ENCODE results near the gene CBFB.

Gene CBFB

DNA sequence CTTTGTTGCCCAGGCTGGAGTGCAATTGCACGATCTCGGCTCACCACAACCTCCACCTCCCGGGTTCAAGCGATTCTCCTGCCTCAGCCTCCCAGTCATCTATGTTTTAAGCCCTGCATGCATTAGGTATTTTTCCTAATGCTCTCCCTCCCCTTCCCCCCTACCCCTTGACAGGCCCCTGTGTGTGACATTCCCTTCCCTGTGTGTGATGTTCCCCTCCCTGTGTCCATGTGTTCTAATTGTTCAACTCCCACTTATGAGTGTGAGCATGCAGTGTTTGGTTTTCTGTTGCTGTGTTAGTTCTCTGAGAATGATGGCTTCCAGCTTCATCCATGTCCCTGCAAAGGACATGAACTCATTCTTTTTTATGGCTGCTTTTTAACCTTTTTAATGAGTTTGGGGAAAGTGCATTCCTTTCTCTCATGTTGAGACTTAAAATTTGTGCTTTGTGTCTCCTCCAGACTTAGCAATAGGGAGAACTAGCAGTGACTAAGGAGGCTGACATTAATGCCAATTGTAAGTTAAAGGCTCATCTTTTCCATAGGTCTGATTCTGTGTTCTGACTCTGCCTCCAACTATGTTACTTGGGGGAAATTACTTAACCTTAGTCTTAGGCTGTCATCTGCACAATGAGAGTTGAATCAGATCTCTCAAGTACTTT lies 63.1 kb downstream of the CBFB start:
- no peak for DNase-seq (ENCODE audit: low read depth in 2 of 3, low spot score in 2 of 3)

DNA sequence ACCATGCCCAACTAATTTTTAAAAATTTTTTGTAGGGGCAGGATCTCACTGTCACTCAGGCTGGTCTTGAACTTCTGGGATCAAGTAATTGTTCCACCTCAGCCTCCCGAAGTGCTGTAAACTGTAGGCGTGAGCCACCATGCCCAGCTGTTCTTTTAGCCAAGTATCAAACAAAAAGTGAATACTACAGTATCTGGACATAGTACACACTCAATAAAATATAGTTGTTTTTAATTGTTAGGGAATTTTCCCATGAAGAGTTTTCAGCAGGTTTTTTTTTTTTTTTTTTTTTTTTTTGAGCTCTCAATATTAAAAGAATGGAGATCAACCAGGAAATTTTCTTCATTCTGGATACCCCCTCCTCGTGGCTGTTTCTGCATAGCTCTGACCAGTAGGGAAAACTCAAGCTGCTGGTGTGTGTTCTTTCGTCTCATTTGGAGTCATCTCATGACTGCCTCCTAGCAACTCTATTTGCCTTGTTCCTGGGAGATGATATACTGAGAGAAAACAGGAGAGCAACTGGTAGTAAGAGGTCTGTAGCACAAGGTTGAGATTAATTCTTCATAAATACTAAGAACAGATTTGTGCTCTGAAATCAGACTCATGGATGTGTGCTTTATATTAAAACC lies 64.3 kb downstream of the CBFB start:
- DNase-seq (ENCODE audit: low read depth in 2 of 3, low spot score in 2 of 3) = no peak

DNA sequence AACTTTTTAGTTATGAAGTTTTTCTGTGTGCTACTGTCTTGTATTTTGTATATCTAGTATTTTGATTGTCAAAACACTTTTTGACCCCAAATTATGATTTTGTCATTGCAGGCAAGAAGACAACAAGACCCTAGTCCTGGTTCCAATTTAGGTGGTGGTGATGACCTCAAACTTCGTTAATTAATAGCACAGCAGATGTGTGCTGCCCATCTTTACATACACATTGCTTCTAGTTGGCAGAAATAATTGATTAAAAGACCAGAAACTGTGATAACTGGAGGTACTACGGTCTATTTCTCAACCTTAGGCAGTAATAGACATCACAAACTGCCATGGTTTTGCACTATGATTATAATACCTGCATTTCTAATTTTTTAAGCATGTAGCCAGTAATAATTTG lies 69.7 kb downstream of the CBFB start:
- DNase-seq (ENCODE audit: low read depth in 2 of 3, low spot score in 2 of 3) = no peak

DNA sequence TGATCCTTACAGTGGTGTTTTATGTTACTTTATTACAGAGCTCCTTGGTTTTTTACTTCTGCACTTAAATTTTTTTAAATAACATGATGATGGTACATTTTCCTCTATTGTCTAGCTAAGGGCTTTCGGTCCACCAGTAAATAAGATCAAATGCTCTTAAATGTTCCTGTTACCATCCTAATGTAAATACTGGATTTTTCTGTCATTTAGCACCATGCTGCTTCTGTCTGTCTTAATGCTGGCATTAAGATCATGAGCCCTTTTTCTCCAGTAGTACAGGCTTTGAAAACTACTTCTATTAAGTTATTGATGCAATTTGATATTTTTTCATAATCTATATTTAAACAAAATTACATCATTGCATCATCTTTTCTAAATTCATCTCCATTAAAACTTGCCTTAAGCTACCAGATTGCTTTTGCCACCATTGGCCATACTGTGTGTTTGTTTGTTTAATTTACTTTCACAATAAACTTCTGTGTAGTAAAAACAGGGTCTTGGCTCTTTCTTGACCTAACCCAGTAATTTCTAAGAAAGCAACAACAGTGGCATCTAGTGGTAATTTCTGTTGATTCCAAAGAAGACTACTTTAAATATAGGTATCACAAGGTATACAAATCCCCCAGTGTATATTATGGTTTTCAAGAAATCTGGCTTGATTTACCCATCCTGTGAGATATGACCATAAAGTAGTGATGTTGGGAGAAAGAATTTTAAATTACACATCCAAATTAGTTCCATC lies 71.8 kb downstream of the CBFB start:
- DNase-seq (ENCODE audit: low read depth in 2 of 3, low spot score in 2 of 3) = no peak

DNA sequence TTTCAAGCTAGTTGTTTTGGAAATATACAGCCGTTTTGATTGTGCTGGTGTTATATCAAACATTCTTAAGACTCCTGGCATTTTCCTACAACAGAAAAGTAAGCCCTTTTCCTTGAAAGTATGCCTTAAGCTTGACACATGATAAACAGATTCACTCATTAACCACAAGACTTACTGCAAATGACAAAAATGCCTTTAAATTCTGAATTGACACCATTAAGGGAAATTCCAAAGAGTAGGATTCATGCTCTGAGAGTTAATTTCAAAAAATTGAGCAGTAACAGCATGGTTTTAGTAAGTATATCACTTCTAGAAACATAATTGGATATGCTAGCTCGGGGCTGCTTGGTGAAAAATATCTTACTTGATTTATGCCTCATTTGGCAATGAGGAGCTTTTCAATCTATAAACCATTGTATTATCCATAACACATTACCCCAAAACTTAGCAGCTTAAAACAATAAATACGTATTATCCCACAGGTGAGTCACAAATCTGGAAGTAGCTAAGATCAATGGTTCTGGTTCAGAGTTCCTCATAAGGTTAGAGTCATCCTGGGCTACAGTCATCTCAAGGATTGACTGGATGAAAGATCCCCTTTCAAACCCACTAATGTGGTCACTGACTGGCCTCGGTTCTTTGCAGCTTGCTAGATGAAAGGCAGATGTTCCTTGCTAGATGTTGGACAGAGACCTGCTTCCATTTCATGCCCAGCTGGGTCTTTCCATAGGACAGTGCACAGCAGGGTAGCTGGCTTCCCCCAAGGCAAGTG lies 72.5 kb downstream of the CBFB start:
- no peak for DNase-seq (ENCODE audit: low read depth in 2 of 3, low spot score in 2 of 3)

DNA sequence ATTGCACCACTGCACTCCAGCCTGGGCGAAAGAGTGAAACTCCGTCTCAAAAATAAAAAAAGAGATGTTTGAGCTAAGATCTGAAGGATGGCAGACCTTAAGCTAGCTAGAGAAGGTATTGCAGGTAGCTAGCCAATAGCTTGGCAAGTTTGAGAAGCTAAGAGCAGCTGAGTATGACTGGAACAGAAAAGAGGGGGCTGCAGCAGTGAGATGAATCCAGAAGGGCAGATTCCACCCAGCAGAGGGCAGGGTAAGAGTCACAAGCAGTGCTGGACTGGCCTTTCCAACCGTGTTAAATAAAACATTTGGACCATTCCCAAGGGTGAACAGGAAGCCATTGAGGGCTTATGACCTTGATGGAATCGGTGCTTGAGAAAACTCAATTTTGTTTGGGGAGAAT lies 75.1 kb downstream of the CBFB start:
- DNase-seq (ENCODE audit: low read depth in 2 of 3, low spot score in 2 of 3) = no peak

DNA sequence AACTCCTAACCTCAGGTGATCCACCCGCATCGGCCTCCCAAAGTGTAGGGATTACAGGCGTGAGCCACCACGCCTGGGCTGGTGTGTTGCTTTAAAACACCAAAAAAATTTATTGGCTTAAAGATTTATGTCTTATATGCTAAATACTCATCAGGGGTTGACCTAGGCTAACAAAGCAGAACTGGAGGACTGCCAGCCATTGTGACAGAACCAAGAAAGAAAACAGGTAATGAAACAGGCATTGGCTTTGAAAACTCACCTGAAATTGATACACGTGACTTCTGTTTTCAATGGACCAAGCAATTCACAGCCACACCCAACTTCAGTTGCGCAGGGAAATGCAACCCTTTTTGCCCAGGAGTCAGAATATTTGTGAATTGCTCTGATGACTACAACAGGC lies 75.9 kb downstream of the CBFB start:
- DNase-seq (ENCODE audit: low read depth in 2 of 3, low spot score in 2 of 3) = no peak

DNA sequence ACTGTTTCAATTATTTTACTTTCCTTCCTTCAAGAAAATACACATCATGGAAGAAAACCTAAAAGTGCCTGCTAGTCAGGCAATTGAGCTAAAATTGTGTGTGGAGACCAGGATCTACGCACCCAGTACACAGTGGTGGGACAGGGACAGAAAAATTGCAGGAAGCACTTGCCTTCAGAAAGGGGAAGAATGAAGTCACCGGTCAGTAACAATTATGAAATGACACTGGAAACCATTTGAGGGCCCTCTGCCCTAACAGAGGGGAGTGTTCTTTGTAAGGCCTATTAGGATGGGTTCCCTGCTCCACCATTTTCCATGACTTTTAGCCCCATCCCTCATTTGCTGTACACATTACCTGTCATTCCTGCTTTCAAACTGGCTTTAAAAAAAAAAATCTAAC lies 76.3 kb downstream of the CBFB start:
- no peak for DNase-seq (ENCODE audit: low read depth in 2 of 3, low spot score in 2 of 3)

DNA sequence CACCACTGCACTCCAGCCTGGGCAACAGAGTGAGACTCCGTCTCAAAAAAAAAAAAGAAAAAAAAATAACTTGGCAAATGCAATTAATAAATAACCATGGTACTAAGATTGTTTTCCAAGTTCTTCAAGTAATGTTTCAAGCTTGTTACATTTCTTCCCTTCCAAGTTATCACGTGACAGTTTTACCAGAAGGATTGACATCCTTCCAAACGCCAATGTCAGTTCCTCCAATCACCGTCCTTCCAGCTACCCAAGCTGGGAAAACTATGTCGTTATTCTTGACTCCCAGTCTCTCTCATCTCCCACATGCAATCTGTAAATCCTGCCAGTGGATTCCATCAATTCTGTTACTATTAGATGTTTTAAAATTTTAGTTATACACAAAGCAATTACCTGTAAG lies 76.9 kb downstream of the CBFB start:
- DNase-seq (ENCODE audit: low read depth in 2 of 3, low spot score in 2 of 3) = no peak

DNA sequence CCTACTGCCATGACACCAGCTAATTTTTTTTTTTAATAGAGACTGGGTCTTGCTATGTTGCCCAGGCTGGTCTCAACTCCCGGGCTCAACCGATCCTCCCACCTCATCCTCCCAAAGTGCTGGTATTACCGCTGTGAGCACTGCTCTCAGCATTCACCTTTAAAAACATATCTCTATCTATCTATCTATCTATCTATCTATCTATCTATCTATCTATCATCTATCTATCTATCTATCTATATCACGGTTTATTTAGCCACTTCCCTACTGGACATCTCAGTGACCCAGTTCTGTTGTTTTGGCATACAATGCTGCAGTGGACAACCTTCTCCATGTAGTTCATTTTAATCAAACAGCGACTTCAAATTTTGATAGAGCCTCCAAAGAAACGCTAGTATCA lies 79.5 kb downstream of the CBFB start:
- DNase-seq (ENCODE audit: low read depth in 2 of 3, low spot score in 2 of 3) = no peak

DNA sequence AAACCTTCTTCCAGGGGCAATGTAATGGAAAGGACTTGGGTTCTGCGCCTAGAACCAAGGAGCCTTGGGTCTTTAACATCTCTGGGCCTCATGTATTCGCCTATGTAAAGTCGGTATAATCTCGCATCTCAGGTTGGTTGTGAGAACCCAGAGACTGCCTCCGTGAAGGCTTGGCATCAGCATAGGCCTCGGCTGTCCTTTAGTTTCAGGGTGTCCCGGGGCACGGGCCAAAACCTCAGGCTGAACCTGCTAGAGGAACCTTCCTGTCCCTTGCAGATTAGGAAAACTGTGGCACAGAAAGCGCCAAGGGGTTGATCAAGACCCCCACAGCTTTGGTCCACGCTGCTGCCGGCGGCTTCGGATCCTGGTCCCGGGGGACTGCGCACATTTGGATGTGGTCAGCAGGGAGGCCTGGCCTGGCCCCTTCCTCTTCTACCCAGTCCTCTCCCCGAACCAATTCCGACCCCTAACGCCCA lies 80.0 kb downstream of the CBFB start:
- no peak for DNase-seq (ENCODE audit: low read depth in 2 of 3, low spot score in 2 of 3)

DNA sequence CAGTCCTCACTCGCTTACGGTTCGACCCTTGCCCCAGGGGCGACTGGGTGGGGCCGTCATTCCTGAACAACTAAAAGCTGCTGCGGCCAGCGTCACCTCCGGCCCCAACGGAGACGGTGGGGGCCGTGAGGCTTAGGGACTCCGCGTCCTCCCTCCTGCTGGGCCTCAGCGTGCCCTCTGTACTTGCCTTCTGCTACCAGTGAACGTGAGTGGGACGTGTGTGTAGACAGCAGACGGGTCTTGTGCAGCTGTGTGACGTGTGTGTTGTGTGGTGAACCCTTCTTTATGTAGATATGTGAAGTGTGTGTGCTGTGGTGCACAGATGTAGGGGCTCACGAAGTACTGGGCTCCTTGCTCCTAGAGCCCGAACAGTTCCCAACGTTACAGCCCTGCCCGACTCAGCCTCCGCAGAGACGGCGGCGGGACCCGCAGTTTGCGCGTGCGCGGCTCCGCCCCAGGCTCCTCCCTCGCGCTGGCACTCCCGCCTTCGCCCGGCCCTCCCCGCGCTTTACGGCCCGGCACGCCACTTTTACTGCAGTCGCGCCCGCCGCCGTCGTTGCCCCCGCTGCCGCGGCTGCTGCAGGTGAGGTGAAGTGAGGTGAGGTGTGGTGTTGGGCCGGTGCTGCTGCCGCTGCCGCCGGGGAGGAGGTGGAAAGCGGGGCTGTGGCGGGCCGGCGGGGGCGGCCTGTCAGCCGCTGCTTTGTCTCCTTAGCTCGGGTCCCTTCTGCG lies 80.6 kb downstream of the CBFB start, which contains the start of gene PHAF1:
Gene PHAF1, plus strand, starts transcription at position 535 of the 729 bp plus-strand sequence. CDS start 235 bp downstream, outside the sequence.
- peak; percentile 90 to 96 (median 92) for DNase-seq (ENCODE audit: low read depth in 2 of 3, low spot score in 2 of 3)

DNA sequence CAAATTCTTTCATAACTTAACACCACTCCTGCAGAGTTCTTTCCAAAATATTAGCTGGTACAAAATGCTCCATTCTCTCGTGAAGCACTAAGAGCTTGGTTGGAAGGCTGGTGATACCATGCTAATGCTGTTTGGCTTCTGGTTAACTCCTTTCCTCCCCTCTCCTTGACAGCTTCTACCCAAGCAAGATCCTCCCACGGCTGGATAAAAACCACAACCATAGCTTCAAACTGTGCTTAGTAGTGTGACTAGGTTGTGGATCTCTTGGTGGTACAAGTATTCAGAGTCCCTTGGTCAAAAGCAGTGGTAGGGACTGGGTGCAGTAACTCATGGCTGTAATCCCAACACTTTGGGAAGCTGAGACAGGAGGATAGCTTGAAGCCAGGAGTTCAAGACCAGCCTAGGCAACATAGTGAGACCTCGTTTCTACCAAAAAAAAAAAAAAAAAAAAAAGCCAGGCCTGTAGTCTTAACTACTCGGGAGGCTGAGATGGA lies 83.0 kb downstream of the CBFB start:
- no peak for DNase-seq (ENCODE audit: low read depth in 2 of 3, low spot score in 2 of 3)

DNA sequence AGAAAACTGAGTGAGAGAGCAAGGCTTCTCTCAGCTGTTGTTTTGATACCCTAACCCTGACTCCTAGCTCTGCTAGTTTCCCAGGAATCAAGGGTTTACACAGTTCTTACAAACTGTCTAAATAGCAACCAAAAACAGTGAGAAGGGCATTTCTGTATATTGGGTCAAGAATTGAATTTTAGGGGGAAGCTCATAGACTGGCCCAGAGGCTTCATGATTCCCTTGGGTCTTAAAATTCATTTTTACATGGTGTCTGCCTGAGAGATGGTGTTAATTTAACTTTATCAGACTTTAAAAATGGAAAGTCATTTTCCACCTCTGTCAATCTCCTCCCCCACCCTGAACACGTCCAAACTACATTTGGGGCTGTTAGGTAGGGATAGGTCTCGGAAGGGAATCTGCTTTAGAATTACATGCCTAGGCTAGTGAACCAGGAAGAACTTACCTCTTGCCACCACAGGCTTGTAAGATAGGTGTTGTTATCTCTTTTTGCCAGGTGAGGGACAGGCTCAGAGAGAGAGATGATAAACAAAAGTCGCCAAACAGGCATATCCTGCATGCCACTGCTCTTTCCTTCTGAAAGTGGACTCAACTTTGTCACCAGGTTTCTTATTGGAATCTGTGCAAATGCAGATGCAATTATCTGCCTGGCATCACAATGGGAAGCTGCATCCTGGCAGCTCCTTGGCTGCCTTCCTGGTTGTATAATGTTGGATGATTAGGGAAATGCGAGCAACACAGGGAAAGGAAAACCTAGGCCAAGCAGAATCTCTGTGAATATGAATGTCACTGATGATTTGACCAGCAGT lies 83.8 kb downstream of the CBFB start:
- no peak for DNase-seq (ENCODE audit: low read depth in 2 of 3, low spot score in 2 of 3)

DNA sequence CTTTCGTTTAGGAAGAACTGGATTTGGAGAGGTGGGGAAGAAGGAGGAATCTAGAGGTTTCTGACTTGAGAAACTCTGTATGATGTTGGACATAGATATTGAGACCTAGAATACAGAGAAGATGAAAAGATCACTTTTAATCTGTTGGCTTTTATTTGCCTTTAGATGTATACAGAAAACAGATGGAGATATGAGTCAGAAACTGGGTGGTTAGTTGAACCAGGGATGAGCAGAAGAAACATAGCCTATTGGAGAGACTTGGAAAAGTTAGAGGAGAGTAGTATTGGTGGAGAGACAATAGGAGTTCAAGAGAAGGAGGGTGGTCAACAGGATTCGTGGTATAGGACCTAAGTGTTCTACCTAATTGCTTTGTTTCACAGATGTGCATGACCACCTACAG lies 85.8 kb downstream of the CBFB start:
- DNase-seq (ENCODE audit: low read depth in 2 of 3, low spot score in 2 of 3) = no peak

DNA sequence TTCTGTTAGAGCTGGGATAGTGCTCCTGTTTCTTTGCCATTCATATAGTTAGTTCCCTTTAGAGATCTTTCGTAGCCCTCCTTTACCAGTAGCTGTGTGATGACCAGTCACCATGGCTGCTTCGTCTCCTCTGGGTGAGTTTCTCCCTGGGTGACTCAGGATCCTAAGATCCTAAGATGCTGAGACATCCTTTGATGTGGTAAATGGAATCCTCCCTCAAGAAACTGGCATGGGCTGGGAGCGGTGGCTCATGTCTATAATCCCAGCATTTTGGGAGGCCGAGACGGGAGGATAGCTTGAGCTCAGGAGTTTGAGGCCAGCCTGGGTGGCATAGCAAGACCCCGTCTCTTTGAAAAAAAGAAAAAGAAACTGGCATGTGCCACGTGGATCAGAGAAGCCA lies 86.7 kb downstream of the CBFB start:
- DNase-seq (ENCODE audit: low read depth in 2 of 3, low spot score in 2 of 3) = no peak

DNA sequence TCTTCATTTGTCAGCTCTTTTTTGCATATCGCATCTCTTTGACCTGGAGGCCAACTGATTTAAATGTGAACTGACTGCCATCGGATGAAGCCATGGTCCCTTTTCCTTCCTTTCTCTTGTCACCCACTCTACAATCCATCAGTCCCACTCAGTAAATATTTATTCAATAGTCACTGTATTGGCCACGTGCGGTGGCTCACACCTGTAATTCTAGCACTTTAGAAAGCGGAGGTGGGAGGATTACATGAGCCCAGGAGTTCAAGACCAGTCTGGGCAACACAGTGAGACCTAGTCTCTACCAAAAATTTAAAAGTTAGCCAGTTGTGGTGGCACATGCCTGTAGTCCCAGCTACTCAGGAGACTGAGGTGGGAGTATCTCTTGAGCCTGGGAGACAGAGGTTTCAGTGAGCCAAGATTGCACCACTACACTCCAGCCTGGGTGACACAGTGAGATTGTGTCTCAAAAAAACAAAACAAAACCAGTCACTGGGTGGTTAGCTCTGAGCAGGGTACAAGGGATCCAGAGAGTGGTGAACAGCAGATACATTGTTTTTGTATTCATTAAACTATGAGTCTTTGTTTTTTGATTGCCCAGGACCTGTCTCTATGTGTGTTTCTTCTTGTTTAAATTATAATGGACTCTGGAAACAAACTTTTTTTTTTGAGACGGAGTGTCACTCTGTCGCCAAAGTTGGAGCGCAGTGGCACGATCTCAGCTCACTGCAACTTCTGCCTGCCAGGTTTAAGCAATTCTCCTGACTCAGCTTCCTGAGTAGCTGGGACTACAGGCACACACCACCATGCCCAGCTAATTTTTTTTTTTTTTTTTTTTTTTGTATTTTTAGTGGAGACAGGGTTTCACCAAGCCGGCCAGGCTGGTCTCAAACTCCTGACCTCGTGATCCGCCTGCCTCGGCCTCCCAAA lies 87.7 kb downstream of the CBFB start:
- no peak for DNase-seq (ENCODE audit: low read depth in 2 of 3, low spot score in 2 of 3)

DNA sequence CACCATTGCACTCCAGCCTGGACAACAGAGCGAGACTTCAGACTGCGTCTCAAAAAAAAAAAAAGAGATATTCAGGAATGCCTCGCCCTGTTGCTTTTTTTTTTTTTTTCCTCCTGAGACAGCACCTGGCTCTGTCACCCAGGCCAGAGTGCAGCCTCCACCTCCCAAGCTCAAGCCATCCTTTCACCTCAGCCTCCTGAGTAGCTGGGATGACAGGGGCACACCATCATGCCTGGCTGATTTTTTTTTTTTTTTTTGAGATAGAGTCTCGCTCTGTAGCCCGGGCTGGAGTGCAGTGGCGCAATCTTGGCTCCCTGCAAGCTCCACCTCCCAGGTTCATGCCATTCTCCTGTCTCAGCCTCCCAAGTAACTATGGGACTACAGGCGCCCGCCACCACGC lies 88.8 kb downstream of the CBFB start:
- no peak for DNase-seq (ENCODE audit: low read depth in 2 of 3, low spot score in 2 of 3)

DNA sequence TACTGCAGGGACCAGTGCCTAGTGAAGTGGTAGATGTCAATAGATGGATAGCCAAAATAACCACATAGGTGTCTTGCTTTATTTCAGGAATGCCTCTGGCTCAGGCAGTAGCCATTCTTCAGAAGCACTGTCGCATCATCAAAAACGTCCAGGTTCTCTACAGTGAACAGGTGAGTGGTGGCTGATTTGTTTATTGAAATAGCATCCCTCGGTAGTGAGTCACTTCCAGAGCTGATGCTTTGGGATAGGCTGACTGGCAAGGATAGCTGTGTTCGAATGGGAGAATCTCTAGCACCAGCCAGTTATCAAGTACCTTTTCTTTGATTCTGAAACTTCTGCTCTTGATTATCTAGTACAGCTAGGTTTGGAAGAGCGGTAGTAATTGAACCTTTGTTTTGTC lies 91.1 kb downstream of the CBFB start:
- DNase-seq (ENCODE audit: low read depth in 2 of 3, low spot score in 2 of 3) = no peak
